ENCODE results near the gene HMGCS2.

The HMGCS2 gene

DNA sequence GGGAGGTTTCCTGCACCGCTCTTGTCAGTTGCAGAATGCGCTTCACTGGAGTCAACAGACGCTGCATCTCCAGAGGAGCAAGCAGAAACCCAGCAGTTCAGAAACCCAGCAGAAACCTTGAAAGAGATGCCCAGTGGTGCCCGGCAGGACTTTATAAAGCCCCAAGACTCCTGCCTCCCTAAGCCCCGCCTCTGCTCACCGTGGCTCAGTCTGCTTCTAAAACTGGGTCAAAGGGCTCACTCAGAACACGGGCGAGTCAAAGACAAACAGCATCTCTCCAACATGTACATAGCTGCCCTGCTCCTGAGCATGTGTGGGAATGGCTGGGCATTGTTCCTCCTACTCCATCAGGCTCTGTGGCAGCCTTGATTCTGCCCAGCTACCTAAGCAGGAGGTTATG is at the start of gene HMGCS2:
Gene HMGCS2, minus strand, starts transcription at position 128 of the 400 bp plus-strand sequence. Its CDS starts 61 bp downstream, at position 67.
- DNase-seq: no peak

DNA sequence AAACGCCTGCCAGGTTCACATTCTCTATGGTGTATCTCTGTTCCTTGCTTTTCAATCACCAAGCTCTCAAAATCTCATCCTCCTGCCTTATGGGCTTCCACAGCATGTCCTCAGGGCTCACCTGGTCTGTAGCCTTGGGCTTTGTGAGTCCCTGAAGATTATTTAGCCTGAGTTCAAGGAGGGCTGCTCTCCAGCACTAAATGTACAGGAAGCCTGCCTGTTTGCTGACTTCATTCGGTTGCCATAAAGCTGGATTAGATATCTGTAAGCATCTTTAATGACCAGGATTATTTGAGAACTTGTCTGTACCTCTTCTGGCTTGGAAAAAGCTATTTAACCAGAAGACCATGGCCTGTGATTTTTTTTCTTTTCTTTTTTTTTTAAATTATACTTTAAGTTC is 49.5 kb upstream of the HMGCS2 start:
- DNase-seq: no peak

DNA sequence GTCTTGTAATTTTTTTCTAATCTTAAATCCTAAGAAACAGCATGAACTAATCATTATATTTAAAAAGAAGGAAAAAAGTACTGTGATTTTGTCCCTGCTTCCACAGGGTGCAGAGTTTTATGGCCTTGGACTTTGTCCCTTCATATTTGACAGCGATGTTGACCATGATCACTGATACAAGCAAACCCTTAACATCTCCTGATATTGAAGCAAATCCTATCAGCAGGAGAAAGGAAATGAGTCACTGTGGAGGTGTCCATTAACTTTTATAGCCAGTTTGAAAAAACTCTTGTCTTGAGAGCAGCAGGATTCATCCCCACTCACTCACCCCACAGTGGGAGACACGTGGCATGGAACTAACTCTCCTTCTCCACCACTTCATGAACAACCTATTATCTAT is 47.7 kb upstream of the HMGCS2 start:
- DNase-seq: no peak

- DNase-seq: no peak
These were observed 47.2 kb upstream of the HMGCS2 start for GRCh38 chr1:119815928-119816327.

DNA sequence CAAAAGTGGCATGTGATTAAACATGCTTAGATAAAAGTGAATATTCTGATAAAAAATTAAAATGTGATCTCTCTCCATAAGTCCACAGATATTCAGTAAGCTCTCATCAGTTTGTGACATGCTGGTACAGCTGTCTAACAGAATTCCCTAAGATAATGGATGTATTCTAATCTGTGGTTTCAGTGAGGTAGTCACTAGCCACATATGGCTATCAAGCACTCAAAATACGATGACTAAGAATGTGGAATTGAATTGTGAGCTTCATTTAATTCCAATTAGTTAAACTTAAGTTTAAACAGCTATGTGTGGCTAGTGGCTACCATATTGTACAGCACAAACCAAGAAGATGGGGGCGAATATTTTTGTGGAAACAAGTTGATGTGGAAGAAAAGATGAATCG is 46.7 kb upstream of the HMGCS2 start:
- DNase-seq: no peak

GRCh38 chr1:119814288-119814687 is 45.6 kb upstream of the HMGCS2 start:
- no peak for DNase-seq

- no peak for DNase-seq
These were observed 43.4 kb upstream of the HMGCS2 start for GRCh38 chr1:119811985-119812557.

DNA sequence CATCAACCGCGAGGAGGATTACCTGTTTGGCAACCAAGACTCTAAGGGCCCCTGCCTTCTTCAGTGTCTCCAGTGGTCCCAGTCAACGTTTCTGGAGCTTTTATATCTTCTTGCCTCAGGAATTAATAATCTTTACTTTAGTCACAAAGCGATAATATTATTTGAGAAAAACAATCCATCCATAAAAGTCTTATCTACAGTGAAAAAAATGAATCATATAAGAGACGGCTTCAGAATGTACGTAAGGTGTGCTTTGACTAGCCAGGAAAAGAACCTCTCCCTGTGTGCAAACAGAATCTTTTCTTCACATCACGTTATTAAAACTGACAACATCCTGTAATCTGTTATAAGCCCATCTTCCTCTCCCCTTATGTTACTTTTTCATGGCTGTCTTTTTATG is 42.7 kb upstream of the HMGCS2 start, which contains the start of gene REG4:
Gene REG4, minus strand, starts transcription at position 74 of the 400 bp plus-strand sequence. CDS start 2,691 bp downstream, outside the sequence.
- no peak for DNase-seq

GRCh38 chr1:119808972-119809550 is 40.4 kb upstream of the HMGCS2 start:
- DNase-seq: peak; percentile 57

DNA sequence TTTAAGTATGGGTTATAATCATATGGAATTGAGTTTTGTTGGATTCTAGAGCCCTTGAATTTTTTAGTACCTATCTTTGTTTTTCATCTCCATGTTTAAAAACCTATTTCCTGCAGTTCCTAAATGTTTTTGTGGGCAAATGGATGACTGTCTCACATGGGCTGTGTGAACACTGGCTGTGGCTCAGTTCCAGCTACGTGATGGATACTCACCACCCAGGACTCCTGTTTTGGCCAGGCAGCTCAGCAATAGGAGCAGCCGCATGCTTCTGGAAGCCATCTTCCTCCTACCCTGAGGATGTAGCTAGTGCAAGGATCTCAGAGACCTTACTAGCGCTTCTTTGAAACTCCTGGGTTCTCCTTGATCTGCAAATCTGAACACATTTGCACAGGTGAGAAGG is 39.8 kb upstream of the HMGCS2 start:
- no peak for DNase-seq

DNA sequence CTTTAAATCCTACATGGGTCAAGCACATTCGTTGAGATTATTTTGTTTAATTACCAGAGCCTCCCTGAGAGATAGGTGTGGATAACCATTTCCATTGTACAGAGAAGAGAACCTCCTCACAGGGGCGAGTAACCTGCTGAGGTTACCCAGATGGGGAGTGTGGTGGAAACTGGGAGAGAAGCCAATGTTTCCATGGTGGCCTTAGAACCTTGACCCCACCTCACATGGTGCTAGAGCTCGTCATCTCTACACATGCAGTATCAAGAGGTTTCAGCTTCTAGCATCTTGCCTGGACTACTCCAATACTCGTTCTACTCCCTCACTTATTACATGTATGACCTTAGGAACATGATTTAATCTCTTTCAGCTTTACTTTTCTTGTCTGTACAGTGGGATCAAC is 37.8 kb upstream of the HMGCS2 start:
- no peak for DNase-seq

DNA sequence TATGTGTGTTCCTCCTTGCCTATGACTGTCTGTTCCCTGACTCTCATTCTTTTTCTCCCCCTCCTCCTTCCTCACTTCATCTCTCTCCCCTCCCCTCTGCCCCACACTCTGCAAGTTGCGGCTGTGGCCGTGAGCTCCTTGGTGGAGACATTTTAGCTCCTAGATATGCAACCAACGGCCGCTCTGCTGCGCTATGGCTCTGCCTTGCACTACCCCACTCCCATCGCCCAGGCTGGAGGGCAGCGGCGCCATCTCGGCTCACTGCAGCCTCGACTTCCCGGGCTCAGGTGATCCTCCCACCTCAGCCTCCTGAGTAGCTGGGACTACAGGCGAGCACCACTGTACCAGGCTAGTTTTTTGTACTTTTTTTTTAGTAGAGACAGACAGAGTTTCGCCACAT is 37.0 kb upstream of the HMGCS2 start:
- no peak for DNase-seq

- no peak for DNase-seq
These were observed 36.5 kb upstream of the HMGCS2 start for GRCh38 chr1:119805247-119805646.

GRCh38 chr1:119799599-119800177 is 31.0 kb upstream of the HMGCS2 start:
- DNase-seq: no peak

GRCh38 chr1:119799003-119799402 is 30.3 kb upstream of the HMGCS2 start:
- no peak for DNase-seq

DNA sequence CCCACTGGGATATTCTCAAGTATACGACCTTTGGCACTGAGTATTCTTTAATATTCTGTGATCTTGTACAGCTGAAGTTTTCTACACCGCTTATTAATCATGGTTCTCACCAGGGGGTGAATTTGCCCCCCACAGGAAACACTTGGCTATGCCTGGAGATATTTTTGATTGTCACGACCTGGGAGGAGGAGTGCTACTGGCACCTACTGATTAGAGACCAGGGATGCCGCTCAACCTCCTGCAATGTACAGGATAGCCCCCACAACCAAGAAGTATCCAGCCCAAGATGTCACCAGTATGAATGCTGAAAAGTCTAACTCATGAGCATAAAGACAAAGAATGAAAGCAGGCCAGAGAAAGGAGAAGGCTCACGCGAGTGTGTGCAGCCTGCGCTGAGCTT is 28.9 kb upstream of the HMGCS2 start:
- DNase-seq: no peak

DNA sequence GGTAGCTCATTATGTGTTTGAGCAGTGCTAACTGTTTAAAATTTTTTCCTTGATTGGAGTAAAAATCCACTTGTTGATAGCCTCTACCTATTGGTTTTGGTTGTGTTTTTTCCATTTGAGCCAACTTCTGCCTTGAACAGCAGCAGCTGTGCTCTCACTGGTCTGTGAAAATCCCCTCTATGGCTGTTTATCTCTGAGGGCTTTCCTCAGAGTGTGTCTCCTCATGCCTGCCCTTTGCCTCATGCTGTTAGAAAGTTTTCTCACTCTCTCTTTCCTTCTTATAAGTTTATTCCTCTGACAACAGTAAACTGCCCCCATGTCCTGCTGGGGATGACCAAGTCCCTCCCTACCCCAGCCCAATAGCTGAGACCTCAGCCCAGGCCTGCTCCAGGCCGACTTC is 28.5 kb upstream of the HMGCS2 start:
- no peak for DNase-seq

GRCh38 chr1:119795261-119796200 is 26.8 kb upstream of the HMGCS2 start:
- DNase-seq: no peak

- no peak for DNase-seq
These were observed 26.2 kb upstream of the HMGCS2 start for GRCh38 chr1:119794876-119795240.

DNA sequence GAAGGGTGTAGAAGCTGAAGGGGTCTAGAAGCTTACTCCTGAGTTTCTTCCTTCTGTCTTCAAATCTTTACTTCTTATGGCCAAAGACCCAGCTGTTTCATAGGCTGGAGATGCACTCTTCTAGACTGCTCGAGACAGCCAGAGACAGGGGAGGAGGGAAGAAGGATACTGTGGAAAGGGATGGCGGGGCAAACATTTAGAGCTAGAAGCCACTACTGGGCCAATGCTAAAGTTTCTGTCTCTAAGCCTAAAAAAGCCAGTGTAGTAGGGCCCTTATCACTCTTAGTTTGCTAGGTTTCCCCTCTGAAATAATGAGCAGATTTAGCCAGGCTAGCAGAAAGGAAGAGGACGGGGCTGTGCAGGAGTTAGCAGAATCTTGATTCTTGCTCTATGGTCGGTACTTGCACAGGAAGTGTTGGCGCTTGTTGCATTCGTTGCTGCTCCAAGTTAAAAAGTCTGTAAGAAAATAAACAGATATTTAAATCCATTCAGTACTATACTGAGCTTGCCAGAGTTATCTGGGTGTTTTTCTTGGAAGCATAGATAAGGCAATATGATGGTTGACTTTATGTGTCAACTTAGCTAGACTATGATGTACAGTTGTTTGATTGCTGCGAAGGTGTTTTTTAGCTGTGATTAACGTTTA is 25.6 kb upstream of the HMGCS2 start:
- no peak for DNase-seq

DNA sequence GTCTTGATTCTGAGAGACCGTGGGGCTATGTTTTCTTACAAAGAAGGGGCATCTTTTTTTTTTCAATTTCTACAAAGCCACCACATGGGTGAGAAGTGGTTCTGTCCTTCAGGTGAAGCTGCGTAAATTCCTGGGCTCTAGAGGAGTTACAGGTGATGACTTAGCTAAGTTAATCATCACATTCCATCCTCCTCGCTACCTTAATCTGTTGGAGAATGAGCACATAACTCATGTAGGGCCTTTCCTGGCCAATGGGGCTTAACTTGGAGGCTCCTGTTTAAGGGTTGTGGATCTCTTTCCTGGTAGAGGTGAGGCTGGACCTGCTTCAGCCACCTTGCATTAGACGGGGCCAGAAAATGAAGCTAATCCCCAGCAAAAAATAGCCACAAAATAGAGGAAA is 22.7 kb upstream of the HMGCS2 start:
- DNase-seq: no peak

DNA sequence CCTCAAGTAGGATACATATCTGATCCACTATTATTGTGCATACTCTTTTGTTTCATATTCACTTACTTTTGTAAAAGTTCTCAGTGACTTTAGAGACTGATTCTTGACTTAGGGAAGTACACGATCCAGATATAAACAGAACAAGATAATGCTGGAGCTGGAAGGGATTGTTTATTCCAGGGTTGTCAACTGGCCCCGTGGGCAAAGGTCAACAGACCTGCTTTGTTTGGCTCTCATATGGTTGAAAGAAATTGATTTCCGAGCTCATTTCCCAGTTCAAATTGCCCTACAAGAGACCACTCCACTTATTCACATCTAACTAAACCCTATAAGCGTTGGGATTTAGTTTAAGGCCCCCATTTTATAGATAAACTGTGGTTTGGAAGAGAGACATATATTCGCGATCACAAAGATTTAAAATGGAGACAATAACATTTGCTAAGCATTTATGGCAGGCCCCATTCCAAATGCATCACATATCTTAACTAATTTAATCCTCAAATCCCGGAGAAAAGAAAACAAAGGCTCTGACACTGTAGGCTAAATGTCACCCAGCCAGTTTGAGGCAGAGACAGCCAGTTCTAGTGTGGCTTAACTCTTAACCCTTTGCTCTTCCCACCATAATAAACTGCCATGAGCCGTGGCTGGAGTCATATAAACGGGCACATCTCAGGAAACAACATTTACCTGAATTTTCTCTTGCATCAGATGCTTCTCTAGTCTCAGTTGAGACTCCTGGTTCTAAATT is 21.9 kb upstream of the HMGCS2 start:
- no peak for DNase-seq
